Stimulated activated naive CD4-positive, alpha-beta T cell (primary cell): ENCODE results near the gene IGFL4.

Experiments
- DNase-seq, 6 experiments: peaks; one replicate each; lab custom pipeline; 2025; lab: John Stamatoyannopoulos, UW

Gene IGFL4

DNA sequence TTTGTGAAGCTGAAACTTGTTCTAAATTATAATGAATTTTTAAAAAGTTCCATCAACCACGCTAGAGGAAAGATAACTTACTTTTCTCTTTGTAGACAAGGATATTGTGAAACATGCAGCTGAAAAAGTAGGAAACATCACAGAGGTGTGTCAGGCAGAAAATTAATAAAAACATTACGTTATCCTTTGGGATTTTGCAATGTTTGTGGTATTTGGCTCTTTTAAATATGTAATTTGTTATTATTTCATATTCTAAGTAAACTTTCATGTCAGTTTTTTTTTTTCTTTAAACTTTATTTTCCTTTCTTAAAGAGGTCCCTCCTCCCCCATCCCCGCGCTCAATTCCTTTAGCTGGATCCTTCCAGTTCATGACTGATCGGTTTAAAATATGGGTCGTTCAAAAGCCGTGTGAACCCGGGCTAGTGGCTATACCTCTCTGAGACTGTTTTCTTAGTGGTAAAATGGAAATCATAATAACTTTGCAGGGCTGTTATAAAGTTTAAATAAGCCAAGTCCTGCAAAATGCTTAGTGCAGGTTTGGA, 46.3 kb downstream of the IGFL4 start:
- DNase-seq, result no peak

DNA sequence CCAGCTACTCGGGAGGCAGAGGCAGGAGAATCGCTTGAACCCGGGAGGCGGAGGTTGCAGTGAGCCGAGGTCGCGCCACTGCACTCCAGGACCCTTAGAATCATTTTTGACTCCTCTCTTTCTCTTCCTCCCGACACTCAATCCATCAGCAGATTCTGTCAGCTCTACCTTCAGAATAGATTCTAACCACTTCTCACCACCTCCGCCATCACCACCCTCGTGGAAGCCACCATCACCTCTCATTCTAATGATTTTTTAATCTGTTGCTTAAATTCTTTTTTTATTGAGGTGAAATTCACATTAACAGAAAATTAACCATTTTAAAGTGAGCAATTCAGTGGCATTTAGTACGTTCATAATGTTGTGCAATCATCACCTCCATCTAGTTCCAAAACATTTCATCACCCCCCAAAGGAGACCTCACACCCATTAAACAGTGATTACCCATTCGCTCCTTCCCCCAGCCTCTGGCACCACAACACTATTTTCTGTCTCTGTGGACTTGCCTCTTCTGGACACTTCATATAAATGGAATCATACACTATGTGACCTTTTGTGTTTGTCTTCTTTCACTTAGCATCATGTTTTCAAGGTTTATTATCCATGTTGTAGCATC, 50.6 kb downstream of the IGFL4 start:
- no peak for DNase-seq
